Ovary (tissue), 3 donors: ENCODE results near the gene TPRA1.

Source experiments
- EP300 ChIP-seq: sonication (generic); formaldehyde crosslinking; IDR thresholded peaks from one replicate; pipeline ENCODE4 v1.6.1; 2017; ENCODE audit warnings: antibody characterized with exemption
- POLR2A ChIP-seq: fragments of 450-650 bp; IDR thresholded peaks from one replicate; pipeline ENCODE4 v1.6.1; 2017; ENCODE audit warnings: antibody characterized with exemption, mild to moderate bottlenecking, moderate library complexity
- TF ChIP-seq, protein P1 (sequence below), 3 donors: fragments of 450-650 bp in 2 of 3; fragments of 200-600 bp in 1 of 3; IDR thresholded peaks; one replicate each; pipeline versions ENCODE4 v1.5.1 to v1.8.0; 2016 to 2022; ENCODE audit warnings: antibody characterized with exemption in 3 of 3, mild to moderate bottlenecking in 1 of 3
- donor health status: DM: no; HTN: no; CAD: no.

DNA sequence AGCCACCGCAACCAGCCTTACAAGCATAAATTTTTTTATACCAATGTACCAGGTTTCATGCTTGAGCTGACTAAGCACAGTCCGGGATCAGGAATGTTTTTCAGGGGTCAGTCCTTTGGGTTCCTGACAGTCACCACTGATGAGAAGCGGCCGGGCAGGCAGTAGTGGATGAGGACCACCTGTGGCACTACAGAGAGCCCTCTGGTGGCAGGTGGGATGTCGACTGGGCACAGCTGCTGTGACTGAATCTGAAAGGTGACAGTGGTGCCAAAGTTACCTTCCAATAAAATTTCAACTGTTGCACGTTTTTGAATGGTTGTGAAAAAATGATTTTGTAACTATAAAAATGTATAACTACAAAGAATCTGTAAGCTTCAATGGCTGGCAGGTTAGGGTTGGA lies 34.0 kb downstream of the TPRA1 start:
- TF ChIP-seq POLR2A (no peak), EP300 (no peak)
- TF ChIP-seq, protein P1, sequence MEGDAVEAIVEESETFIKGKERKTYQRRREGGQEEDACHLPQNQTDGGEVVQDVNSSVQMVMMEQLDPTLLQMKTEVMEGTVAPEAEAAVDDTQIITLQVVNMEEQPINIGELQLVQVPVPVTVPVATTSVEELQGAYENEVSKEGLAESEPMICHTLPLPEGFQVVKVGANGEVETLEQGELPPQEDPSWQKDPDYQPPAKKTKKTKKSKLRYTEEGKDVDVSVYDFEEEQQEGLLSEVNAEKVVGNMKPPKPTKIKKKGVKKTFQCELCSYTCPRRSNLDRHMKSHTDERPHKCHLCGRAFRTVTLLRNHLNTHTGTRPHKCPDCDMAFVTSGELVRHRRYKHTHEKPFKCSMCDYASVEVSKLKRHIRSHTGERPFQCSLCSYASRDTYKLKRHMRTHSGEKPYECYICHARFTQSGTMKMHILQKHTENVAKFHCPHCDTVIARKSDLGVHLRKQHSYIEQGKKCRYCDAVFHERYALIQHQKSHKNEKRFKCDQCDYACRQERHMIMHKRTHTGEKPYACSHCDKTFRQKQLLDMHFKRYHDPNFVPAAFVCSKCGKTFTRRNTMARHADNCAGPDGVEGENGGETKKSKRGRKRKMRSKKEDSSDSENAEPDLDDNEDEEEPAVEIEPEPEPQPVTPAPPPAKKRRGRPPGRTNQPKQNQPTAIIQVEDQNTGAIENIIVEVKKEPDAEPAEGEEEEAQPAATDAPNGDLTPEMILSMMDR (IDR thresholded peaks at IDR 0.05) = no peak
